Hepatocyte (in vitro differentiated cells): ENCODE measurements around the gene ELF3. TPM values are rescaled to one million over a fixed set of nuclear protein-coding genes. Genes with fewer than 3 reads are reported as not detected.
"Not testable (repeated sequence)": the region's sequence is repeated elsewhere in the genome, so short reads cannot be mapped to it uniquely, and the experiment has no call there.

Source experiments
- DNase-seq: peaks from one replicate; pipeline ENCODE4 v3.0.0-alpha.2; 2016; ENCODE audit warnings: low spot score
- H2AFZ ChIP-seq: fragments of 200-600 bp; sonication (generic); 2 replicates; pipeline ENCODE4 v1.6.0; 2016; ENCODE audit warnings: antibody characterized with exemption, mild to moderate bottlenecking
- H3K27ac ChIP-seq: fragments of 200-600 bp; sonication (generic); 2 replicates; pipeline ENCODE4 v1.5.1; 2016; ENCODE audit warnings: mild to moderate bottlenecking
- H3K27me3 ChIP-seq: fragments of 200-600 bp; sonication (generic); 2 replicates; pipeline ENCODE4 v1.6.1; 2016
- H3K36me3 ChIP-seq: fragments of 200-600 bp; sonication (generic); replicated peaks from 2 replicates; pipeline ENCODE4 v1.5.1; 2016; ENCODE audit warnings: low read depth; ENCODE audit not compliant: insufficient read depth
- H3K4me1 ChIP-seq: fragments of 200-600 bp; sonication (generic); 2 replicates; pipeline ENCODE4 v1.5.1; 2016; ENCODE audit warnings: mild to moderate bottlenecking, moderate library complexity; ENCODE audit not compliant: insufficient read depth
- H3K4me2 ChIP-seq: fragments of 200-600 bp; sonication (generic); 2 replicates; pipeline ENCODE4 v1.6.0; 2016
- H3K4me3 ChIP-seq: fragments of 200-600 bp; sonication (generic); 2 replicates; pipeline ENCODE4 v1.5.1; 2016; ENCODE audit warnings: mild to moderate bottlenecking
- H3K79me2 ChIP-seq: fragments of 200-600 bp; sonication (generic); 2 replicates; pipeline ENCODE4 v1.6.0; 2017; ENCODE audit warnings: mild to moderate bottlenecking
- H3K9me2 ChIP-seq: fragments of 200-600 bp; sonication (generic); replicated peaks from 2 replicates; pipeline ENCODE4 v1.6.0; 2017; ENCODE audit warnings: mild to moderate bottlenecking; ENCODE audit not compliant: insufficient read depth
- H3K9me3 ChIP-seq: fragments of 200-600 bp; sonication (generic); 2 replicates; pipeline ENCODE4 v1.5.1; 2016; ENCODE audit warnings: low read depth, mild to moderate bottlenecking
- H4K20me1 ChIP-seq: fragments of 200-600 bp; sonication (generic); 2 replicates; pipeline ENCODE4 v1.6.0; 2016; ENCODE audit warnings: mild to moderate bottlenecking; ENCODE audit not compliant: insufficient read depth, poor library complexity, severe bottlenecking
- EZH2 ChIP-seq: fragments of 200-600 bp; sonication (generic); IDR thresholded peaks from 2 replicates; pipeline ENCODE4 v1.6.1; 2016; ENCODE audit warnings: antibody characterized with exemption, mild to moderate bottlenecking, borderline replicate concordance
- EZH2phosphoT487 ChIP-seq: fragments of 200-600 bp; sonication (generic); IDR thresholded peaks from one replicate; pipeline ENCODE4 v1.6.1; 2018; ENCODE audit warnings: antibody characterized with exemption, mild to moderate bottlenecking, low read depth, moderate library complexity; ENCODE audit not compliant: unreplicated experiment, severe bottlenecking
- WGBS: methylation state at CpG from one replicate; pipeline ENCODE4 v1.1.6; 2016; ENCODE audit warnings: low lambda C conversion rate; ENCODE audit errors: missing lambda C conversion rate; 5-methylcytosine and 5-hydroxymethylcytosine counted together
- polyA plus RNA-seq: library from polyadenylated mRNA; unstranded; fragments of >200 nt; fragmentation: Nextera tagmentation; extraction: Ambion mirVana; gene quantifications from 2 replicates; pipeline ENCODE4 v1.2.1, GENCODE V29; 2016
- total RNA-seq: library from RNA; depleted of rRNA; stranded (reverse); fragments of >200 nt; gene quantifications from 2 replicates; pipeline ENCODE4 v1.2.3, GENCODE V29; 2014
- TF ChIP-seq, protein P1 (sequence below): fragments of 200-600 bp; sonication (generic); IDR thresholded peaks from 2 replicates; pipeline ENCODE4 v1.5.1; 2016; ENCODE audit warnings: antibody characterized with exemption, mild to moderate bottlenecking; ENCODE audit not compliant: poor library complexity

The ELF3 gene
- total and polyA plus RNA-seq, 2 experiments from 2014 or later = 333 to 367 TPM

DNA sequence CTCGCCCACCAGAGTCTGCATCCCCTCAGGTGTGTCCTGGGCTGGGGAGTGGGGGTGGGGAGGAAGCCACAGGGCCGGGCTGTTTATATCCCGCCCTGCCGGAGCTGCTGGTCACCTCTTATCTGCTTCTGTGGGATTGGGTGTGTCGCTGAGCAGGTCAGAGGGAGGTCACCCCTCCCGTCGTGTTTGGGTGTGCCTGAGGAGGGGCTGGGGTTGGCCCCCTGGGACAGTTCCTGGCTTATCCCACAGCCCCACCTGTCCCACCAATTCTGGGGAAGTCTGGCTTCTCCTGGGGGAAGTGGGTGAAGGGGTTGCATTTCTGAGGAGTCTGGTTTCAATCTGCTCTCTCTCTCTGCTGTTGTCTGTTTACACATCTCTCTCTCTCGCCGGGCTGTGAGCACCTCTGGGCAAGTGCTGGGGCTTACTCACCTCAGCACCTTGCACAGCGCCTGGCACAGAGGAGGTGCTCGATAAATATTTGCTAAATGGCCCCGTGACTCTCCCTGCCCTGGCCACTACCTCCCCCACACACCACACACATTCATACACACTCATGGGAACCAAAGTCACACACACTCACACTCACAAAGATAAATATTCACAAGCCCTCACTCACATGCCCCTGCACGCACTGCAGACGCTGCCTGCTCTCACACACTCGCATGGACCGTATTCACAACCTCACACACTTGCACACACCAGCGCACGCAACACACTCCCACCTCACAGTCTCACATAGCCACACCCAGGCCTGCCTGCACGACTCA lies 8.3 kb downstream of the ELF3 start:
- peak; percentile 88 for DNase-seq
- WGBS = 14% methylated on average over 19 of the region's 19 CpGs
- H3K4me3 ChIP-seq = no peak overlapping the region
- peak overlapping the region; percentile 75 for H3K4me2 ChIP-seq
- peaks cover 29% of the 10 kb centered on the region for H3K79me2 ChIP-seq
- H3K9me3 ChIP-seq = no peaks in the 10 kb centered on the region
- H2AFZ ChIP-seq = no peak overlapping the region
- H3K36me3 ChIP-seq = no peaks in the 10 kb centered on the region
- H4K20me1 ChIP-seq = peaks cover 17% of the 10 kb centered on the region
- no peaks in the 10 kb centered on the region for H3K27me3 ChIP-seq
- no peaks in the 10 kb centered on the region for H3K9me2 ChIP-seq
- TF ChIP-seq EZH2phosphoT487 (no peak), EZH2 (no peak)
- TF ChIP-seq, protein P1, sequence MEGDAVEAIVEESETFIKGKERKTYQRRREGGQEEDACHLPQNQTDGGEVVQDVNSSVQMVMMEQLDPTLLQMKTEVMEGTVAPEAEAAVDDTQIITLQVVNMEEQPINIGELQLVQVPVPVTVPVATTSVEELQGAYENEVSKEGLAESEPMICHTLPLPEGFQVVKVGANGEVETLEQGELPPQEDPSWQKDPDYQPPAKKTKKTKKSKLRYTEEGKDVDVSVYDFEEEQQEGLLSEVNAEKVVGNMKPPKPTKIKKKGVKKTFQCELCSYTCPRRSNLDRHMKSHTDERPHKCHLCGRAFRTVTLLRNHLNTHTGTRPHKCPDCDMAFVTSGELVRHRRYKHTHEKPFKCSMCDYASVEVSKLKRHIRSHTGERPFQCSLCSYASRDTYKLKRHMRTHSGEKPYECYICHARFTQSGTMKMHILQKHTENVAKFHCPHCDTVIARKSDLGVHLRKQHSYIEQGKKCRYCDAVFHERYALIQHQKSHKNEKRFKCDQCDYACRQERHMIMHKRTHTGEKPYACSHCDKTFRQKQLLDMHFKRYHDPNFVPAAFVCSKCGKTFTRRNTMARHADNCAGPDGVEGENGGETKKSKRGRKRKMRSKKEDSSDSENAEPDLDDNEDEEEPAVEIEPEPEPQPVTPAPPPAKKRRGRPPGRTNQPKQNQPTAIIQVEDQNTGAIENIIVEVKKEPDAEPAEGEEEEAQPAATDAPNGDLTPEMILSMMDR = no peak
- H3K4me1 ChIP-seq = peaks cover 61% of the 10 kb centered on the region
- H3K27ac ChIP-seq = peak overlapping the region; percentile 95

DNA sequence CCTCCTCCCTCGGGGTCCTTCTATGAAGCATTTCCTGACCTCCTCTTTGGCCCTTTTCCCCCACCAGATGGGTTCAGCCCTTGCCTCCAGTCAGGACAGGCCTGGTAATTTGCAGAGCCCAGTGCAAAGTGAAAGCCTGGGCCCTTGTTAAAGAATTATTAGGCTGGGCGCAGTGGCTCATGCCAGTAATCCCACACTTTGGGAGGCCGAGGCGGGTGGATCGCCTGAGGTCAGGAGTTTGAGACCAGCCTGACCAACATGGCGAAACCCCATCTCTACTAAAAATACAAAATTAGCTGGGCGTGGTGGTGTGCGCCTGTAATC lies 8.8 kb downstream of the ELF3 start:
- 76% methylated on average over 8 of the region's 8 CpGs for WGBS
- not testable (repeated sequence) for H3K9me2 ChIP-seq, H3K4me3 ChIP-seq, DNase-seq, H2AFZ ChIP-seq, H3K27me3 ChIP-seq, H3K9me3 ChIP-seq, H3K36me3 ChIP-seq
- peak overlapping the region; percentile 95 for H3K27ac ChIP-seq
- H3K4me2 ChIP-seq = peak overlapping the region; percentile 75
- H3K4me1 ChIP-seq = peaks cover 58% of the 10 kb centered on the region
- peaks cover 12% of the 10 kb centered on the region for H4K20me1 ChIP-seq
- peaks cover 24% of the 10 kb centered on the region for H3K79me2 ChIP-seq

DNA sequence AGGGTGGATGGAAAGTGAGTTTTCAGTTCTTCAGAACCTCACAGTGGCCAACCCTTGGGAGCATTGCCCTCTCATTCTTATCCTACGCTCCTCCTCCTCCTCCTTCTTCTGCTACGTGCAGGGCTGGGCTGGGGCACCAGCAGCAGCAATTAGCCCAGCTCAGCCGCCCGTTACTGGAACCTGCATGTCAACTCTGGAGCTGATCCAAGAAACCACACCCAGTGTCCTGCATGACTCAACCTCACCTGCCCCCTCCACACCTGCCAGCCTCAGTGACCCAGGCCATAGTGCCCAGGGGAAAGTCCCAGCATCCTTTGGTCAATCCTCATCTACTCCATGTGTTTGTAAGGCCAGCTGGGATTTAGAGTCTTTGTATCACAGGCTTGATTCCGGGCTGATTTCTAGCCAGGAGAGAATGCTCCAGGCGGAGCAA lies 12.6 kb downstream of the ELF3 start:
- peaks cover 22% of the 10 kb centered on the region for H3K4me1 ChIP-seq
- no peaks in the 10 kb centered on the region for H3K79me2 ChIP-seq
- DNase-seq = peak; percentile 93
- peak overlapping the region; percentile 87 for H3K27ac ChIP-seq
- H2AFZ ChIP-seq = no peak overlapping the region
- H3K9me2 ChIP-seq = no peaks in the 10 kb centered on the region
- H3K36me3 ChIP-seq = no peaks in the 10 kb centered on the region
- H3K27me3 ChIP-seq = no peaks in the 10 kb centered on the region
- H4K20me1 ChIP-seq = no peaks in the 10 kb centered on the region
- no peak for TF ChIP-seq EZH2phosphoT487
- TF ChIP-seq, protein P1 = no peak
- no peak for TF ChIP-seq EZH2
- H3K4me3 ChIP-seq = no peak overlapping the region
- WGBS = 39% methylated on average over 6 of the region's 6 CpGs
- no peak overlapping the region for H3K4me2 ChIP-seq
- H3K9me3 ChIP-seq = no peaks in the 10 kb centered on the region

DNA sequence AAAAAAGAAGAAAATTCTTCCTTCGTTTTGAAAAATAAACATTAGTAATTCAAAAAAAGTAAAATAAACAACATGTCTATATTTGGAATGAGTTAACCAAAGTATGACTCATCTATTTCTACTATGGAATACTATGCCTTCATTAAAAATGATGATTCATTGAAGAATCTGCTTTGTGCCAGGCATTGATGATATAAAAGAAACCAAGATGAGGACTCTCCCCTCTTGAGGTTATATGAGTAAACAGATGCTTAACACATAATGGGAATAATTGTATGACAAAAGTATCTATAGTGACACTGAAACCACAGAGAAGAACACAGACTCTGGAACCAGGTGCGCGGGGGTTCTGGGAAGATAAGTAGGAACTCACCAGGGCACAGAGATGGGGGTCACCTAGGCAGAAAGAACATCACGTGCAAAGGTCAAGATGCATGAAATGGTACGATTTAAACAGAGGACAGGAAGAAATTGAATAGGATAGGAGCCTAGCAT lies 18.8 kb downstream of the ELF3 start:
- H3K27ac ChIP-seq = peak overlapping the region; percentile 28
- H3K4me1 ChIP-seq = peaks cover 5% of the 10 kb centered on the region
- H3K9me2 ChIP-seq = no peaks in the 10 kb centered on the region

More for the DNA sequence above, 18.8 kb downstream of the ELF3 start:
- H4K20me1 ChIP-seq = no peaks in the 10 kb centered on the region
- no peak overlapping the region for H3K4me2 ChIP-seq
- no peak overlapping the region for H3K4me3 ChIP-seq
- no peaks in the 10 kb centered on the region for H3K9me3 ChIP-seq
- H2AFZ ChIP-seq = no peak overlapping the region
- H3K79me2 ChIP-seq = no peaks in the 10 kb centered on the region
- no peaks in the 10 kb centered on the region for H3K36me3 ChIP-seq
- 89% methylated on average over 5 of the region's 5 CpGs for WGBS
- DNase-seq = no peak
- TF ChIP-seq EZH2 (no peak), EZH2phosphoT487 (no peak)
- TF ChIP-seq, protein P1 = no peak
- H3K27me3 ChIP-seq = no peaks in the 10 kb centered on the region
